ENCODE measurements around the gene PSMB9. TPM values are rescaled to one million over a fixed set of nuclear protein-coding genes. Genes with fewer than 3 reads are reported as not detected.
"Not testable (repeated sequence)": the region's sequence is repeated elsewhere in the genome, so short reads cannot be mapped to it uniquely, and the experiment has no call there.

PSMB9 gene
- 148 TPM for total RNA-seq
- polyA plus RNA-seq: 100 to 1,000 TPM; 503 to 896 (median 615) TPM

DNA sequence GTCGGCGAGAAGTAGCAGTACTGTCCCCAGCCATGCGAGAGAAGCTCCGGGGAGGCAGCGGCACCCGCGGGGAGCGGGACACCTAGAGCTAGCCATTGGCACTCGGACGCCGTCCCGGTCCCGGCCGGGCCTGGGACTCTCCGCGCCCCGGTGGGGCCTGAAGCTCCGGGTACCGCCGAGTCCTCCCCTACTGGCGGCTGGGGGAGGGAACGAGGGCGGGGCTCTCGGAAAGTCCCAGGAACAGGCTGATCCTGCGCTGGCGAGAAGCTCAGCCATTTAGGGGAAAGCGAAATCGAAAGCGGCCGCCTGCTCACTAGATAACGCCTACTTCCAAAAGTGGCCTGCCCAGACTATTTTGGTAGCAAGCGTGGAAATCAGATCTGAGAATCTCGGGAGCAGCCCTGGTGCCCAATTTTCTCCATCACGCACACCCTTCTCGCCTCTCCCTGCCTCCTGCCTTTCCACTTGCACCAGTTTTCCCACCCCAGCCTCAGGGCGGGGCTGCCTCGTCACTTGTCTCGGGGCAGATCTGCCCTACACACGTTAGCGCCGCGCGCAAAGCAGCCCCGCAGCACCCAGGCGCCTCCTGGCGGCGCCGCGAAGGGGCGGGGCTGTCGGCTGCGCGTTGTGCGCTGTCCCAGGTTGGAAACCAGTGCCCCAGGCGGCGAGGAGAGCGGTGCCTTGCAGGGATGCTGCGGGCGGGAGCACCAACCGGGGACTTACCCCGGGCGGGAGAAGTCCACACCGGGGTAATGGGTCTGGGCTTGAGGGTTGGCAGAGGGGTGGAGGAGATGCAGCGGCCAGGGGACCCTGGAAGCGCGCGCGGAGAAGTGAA, at the start of gene PSMB9, which contains the start of gene TAP1:
Gene PSMB9, plus strand, starts transcription at position 652 of the 835 bp plus-strand sequence. Its CDS starts 38 bp downstream, at position 690.
Gene TAP1, minus strand, starts transcription at position 164 of the 835 bp plus-strand sequence. Its CDS starts 68 bp downstream, at position 96.
- Mint-ChIP-seq H3K4me3 (peak within 1 kb of the TSS; percentile 95 to 100 (median 97)), H3K27ac (peak within 1 kb of the TSS; percentile 98 to 100 (median 100)), H3K9me3 (no peaks in the 10 kb centered on the region), H3K4me1 (peaks cover 7 to 82% (median 51%) of the 10 kb centered on the region in 4 donors), H3K27me3 (peaks cover 5% of the 10 kb centered on the region), H3K36me3 (peaks cover 54% of the 10 kb centered on the region)
- H3K4me3 ChIP-seq (ENCODE audit: low read depth, low read length): peak within 1 kb of the TSS; percentile 99
- DNase-seq (peak; percentile 93 to 97 (median 94)), ATAC-seq (ENCODE audit: low read depth in 2 of 2) (peak; percentile 84 to 88)
- H3K9me3 ChIP-seq (ENCODE audit: control insufficient read depth in 2 of 2, low read length in 2 of 2): no peaks in the 10 kb centered on the region
- H3K4me1 ChIP-seq (ENCODE audit: control insufficient read depth, insufficient read depth, low read length, poor library complexity, severe bottlenecking): peaks cover 77% of the 10 kb centered on the region
- H3K36me3 ChIP-seq (ENCODE audit: control insufficient read depth, insufficient read depth, low read length): peaks cover 46% of the 10 kb centered on the region
- no peaks in the 10 kb centered on the region for H3K27me3 ChIP-seq (ENCODE audit: control insufficient read depth, insufficient read depth, low read length)
- H3K27ac ChIP-seq (ENCODE audit: insufficient read depth, low read length, poor library complexity, severe bottlenecking): peak within 1 kb of the TSS; percentile 98

DNA sequence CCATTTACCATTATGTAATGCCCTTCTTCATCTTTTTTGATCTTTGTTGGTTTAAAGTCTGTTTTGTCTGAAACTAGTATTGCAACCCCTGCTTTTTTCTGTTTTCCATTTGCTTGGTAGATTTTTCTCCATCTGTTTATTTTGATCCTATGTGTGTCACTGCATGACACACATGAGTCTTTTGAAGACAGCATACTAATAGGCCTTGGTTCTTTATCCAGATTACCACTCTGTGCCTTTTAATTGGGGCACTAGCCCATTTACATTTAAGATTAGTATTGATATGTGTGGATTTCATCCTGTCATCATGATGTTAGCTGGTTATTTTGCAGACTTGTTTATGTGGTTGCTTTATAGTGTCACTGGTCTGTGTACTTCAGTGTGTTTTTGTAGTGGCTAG, 48.6 kb upstream of the PSMB9 start:
- H3K4me3 ChIP-seq (ENCODE audit: low read depth, low read length); H3K9me3 Mint-ChIP-seq; H3K27ac Mint-ChIP-seq; H3K4me1 Mint-ChIP-seq; DNase-seq; H3K4me3 Mint-ChIP-seq; H3K9me3 ChIP-seq (ENCODE audit: control insufficient read depth in 2 of 2, low read length in 2 of 2); H3K36me3 ChIP-seq (ENCODE audit: control insufficient read depth, insufficient read depth, low read length); H3K36me3 Mint-ChIP-seq; H3K27ac ChIP-seq (ENCODE audit: insufficient read depth, low read length, poor library complexity, severe bottlenecking); H3K4me1 ChIP-seq (ENCODE audit: control insufficient read depth, insufficient read depth, low read length, poor library complexity, severe bottlenecking); ATAC-seq (ENCODE audit: low read depth in 2 of 2): not testable (repeated sequence)
- peaks cover 37% of the 10 kb centered on the region for H3K27me3 ChIP-seq (ENCODE audit: control insufficient read depth, insufficient read depth, low read length)
- peaks cover 58% of the 10 kb centered on the region for H3K27me3 Mint-ChIP-seq

DNA sequence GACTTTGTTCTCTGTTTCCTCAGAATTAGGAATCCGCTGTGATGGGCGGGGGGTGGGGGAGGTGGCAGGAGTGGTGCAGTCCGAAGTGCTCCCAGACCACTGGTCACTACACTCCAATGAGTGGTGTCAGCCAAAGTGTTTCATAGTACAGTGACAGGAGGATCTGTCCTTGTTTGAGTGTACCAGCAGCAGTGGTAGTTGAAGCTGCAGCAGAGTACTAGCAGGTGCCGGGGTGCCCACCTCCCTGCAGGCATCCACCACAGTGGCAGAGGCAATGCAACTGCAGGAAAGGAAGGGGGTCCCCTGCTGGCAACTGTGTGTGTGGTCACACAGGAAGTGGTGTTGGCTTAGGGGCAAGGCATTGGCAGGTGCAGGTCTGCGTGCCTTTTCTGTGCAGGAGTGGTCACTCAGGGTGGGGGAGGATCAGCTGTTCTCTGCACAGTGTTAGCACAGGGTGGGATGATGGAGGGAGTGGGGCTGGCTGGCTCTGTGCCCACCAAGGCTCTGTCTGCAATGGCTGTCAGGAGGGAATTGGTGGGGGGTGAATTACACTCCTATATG, 46.9 kb upstream of the PSMB9 start:
- H3K27me3 Mint-ChIP-seq: peaks cover 45% of the 10 kb centered on the region
- H3K4me3 Mint-ChIP-seq: no peak overlapping the region
- H3K27me3 ChIP-seq (ENCODE audit: control insufficient read depth, insufficient read depth, low read length): peaks cover 24% of the 10 kb centered on the region
- no peak for ATAC-seq (ENCODE audit: low read depth in 2 of 2)
- H3K4me1 Mint-ChIP-seq: no peaks in the 10 kb centered on the region
- H3K27ac Mint-ChIP-seq: no peak overlapping the region
- H3K9me3 ChIP-seq (ENCODE audit: control insufficient read depth in 2 of 2, low read length in 2 of 2): no peaks in the 10 kb centered on the region
- no peak overlapping the region for H3K4me3 ChIP-seq (ENCODE audit: low read depth, low read length)
- peaks cover 0 to 2% (median 0%) of the 10 kb centered on the region in 7 donors for H3K9me3 Mint-ChIP-seq
- H3K27ac ChIP-seq (ENCODE audit: insufficient read depth, low read length, poor library complexity, severe bottlenecking): no peak overlapping the region
- DNase-seq: no peak
- H3K4me1 ChIP-seq (ENCODE audit: control insufficient read depth, insufficient read depth, low read length, poor library complexity, severe bottlenecking): no peaks in the 10 kb centered on the region
- no peaks in the 10 kb centered on the region for H3K36me3 ChIP-seq (ENCODE audit: control insufficient read depth, insufficient read depth, low read length)
- no peaks in the 10 kb centered on the region for H3K36me3 Mint-ChIP-seq

DNA sequence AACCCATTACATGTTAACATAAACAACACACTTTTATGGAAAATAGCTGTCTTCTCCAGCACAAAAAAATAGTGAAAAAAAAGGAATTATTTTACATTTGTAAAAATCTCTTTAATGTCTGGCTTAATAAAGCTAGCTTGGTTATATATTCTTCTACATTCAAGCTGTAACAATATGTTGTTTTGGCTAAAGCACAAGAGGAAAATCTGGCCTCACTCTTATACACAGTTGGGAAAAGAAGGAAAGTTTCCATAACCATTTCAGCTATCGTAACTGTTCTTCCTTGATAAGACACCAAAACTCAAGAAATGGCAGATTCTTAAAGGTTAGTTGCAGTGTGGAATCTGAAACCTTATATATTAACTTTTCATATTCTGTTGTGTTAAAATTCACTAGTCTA, 44.8 kb upstream of the PSMB9 start:
- H3K9me3 ChIP-seq (ENCODE audit: control insufficient read depth in 2 of 2, low read length in 2 of 2): no peaks in the 10 kb centered on the region
- H3K27ac Mint-ChIP-seq: no peak overlapping the region
- peaks cover 24% of the 10 kb centered on the region for H3K27me3 Mint-ChIP-seq
- ATAC-seq (ENCODE audit: low read depth in 2 of 2) (no peak), DNase-seq (no peak)
- H3K9me3 Mint-ChIP-seq: peaks cover 0 to 3% (median 0%) of the 10 kb centered on the region in 7 donors
- no peak overlapping the region for H3K4me3 ChIP-seq (ENCODE audit: low read depth, low read length)
- H3K27me3 ChIP-seq (ENCODE audit: control insufficient read depth, insufficient read depth, low read length): peaks cover 11% of the 10 kb centered on the region
- no peaks in the 10 kb centered on the region for H3K36me3 Mint-ChIP-seq
- no peak overlapping the region for H3K27ac ChIP-seq (ENCODE audit: insufficient read depth, low read length, poor library complexity, severe bottlenecking)
- H3K36me3 ChIP-seq (ENCODE audit: control insufficient read depth, insufficient read depth, low read length): no peaks in the 10 kb centered on the region
- H3K4me1 ChIP-seq (ENCODE audit: control insufficient read depth, insufficient read depth, low read length, poor library complexity, severe bottlenecking): no peaks in the 10 kb centered on the region
- H3K4me3 Mint-ChIP-seq: no peak overlapping the region
- no peaks in the 10 kb centered on the region for H3K4me1 Mint-ChIP-seq

DNA sequence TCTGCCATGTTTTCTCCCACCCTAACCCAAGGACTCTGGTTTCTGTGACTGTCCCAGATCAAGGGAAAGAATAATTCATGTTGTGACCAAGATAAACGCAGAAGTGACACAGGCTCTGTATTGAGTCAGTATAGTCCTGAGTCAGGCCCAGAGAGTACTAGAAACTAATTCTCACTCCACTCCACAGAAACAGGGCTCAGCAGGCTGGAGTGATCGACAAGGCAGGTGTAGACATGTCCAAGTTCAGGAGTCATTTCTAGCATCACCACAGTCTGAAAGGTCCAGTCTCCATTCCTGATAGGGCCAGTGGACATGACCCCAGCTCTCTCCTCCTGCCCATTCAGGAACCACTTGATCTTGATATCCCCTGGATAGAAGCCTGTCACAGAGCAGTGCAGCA, 39.8 kb upstream of the PSMB9 start:
- H3K36me3 ChIP-seq (ENCODE audit: control insufficient read depth, insufficient read depth, low read length): no peaks in the 10 kb centered on the region
- Mint-ChIP-seq H3K36me3 (peaks cover 3% of the 10 kb centered on the region), H3K27ac (no peak overlapping the region), H3K27me3 (peaks cover 8% of the 10 kb centered on the region), H3K9me3 (peaks cover 0 to 1% (median 0%) of the 10 kb centered on the region in 7 donors), H3K4me3 (no peak overlapping the region), H3K4me1 (peaks cover 4 to 10% (median 5%) of the 10 kb centered on the region in 4 donors)
- no peaks in the 10 kb centered on the region for H3K27me3 ChIP-seq (ENCODE audit: control insufficient read depth, insufficient read depth, low read length)
- no peak overlapping the region for H3K4me3 ChIP-seq (ENCODE audit: low read depth, low read length)
- H3K27ac ChIP-seq (ENCODE audit: insufficient read depth, low read length, poor library complexity, severe bottlenecking): no peak overlapping the region
- no peaks in the 10 kb centered on the region for H3K9me3 ChIP-seq (ENCODE audit: control insufficient read depth in 2 of 2, low read length in 2 of 2)
- DNase-seq (no peak), ATAC-seq (ENCODE audit: low read depth in 2 of 2) (no peak)
- H3K4me1 ChIP-seq (ENCODE audit: control insufficient read depth, insufficient read depth, low read length, poor library complexity, severe bottlenecking): no peaks in the 10 kb centered on the region

GRCh38 chr6:32815115-32815514, 38.9 kb upstream of the PSMB9 start:
- Histone ChIP-seq H3K36me3 (ENCODE audit: control insufficient read depth, insufficient read depth, low read length) (no peaks in the 10 kb centered on the region), H3K27ac (ENCODE audit: insufficient read depth, low read length, poor library complexity, severe bottlenecking) (no peak overlapping the region), H3K4me1 (ENCODE audit: control insufficient read depth, insufficient read depth, low read length, poor library complexity, severe bottlenecking) (no peaks in the 10 kb centered on the region), H3K4me3 (ENCODE audit: low read depth, low read length) (no peak overlapping the region), H3K9me3 (ENCODE audit: control insufficient read depth in 2 of 2, low read length in 2 of 2) (no peaks in the 10 kb centered on the region), H3K27me3 (ENCODE audit: control insufficient read depth, insufficient read depth, low read length) (no peaks in the 10 kb centered on the region)
- Mint-ChIP-seq H3K4me3 (no peak overlapping the region), H3K27me3 (peaks cover 8% of the 10 kb centered on the region), H3K27ac (peak overlapping the region in 1 of 3 donors; percentile 11), H3K36me3 (peaks cover 3% of the 10 kb centered on the region), H3K9me3 (peaks cover 0 to 1% (median 0%) of the 10 kb centered on the region in 7 donors), H3K4me1 (peaks cover 4 to 10% (median 5%) of the 10 kb centered on the region in 4 donors)
- DNase-seq: no peak
- no peak for ATAC-seq (ENCODE audit: low read depth in 2 of 2)

DNA sequence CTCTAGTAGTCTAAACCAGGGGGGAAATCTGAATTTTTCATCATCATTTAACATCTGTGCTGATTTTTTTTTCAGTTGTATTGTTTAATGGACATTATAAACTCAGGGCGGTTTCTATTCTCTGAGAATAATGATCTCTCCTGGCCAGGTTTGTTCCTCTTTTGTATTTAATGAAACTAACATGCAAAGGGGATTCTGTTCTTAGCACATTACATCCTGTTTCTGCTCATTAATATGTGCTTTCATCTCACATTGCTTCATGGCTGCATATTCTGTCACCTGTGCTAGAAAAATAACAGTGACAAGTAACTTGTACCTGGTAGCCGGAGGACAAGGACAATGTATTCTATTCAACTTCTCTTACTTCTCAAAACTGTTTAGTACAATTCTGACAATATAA, 38.0 kb upstream of the PSMB9 start:
- ATAC-seq (ENCODE audit: low read depth in 2 of 2): peak in 1 of 2 donors; percentile 43
- Mint-ChIP-seq H3K4me1 (peaks cover 4 to 10% (median 6%) of the 10 kb centered on the region in 4 donors), H3K27ac (no peak overlapping the region), H3K27me3 (peaks cover 4% of the 10 kb centered on the region), H3K36me3 (peaks cover 3% of the 10 kb centered on the region), H3K9me3 (peaks cover 0 to 1% (median 0%) of the 10 kb centered on the region in 7 donors), H3K4me3 (no peak overlapping the region)
- no peaks in the 10 kb centered on the region for H3K9me3 ChIP-seq (ENCODE audit: control insufficient read depth in 2 of 2, low read length in 2 of 2)
- H3K4me3 ChIP-seq (ENCODE audit: low read depth, low read length): no peak overlapping the region
- no peak for DNase-seq
- H3K4me1 ChIP-seq (ENCODE audit: control insufficient read depth, insufficient read depth, low read length, poor library complexity, severe bottlenecking): no peaks in the 10 kb centered on the region
- H3K36me3 ChIP-seq (ENCODE audit: control insufficient read depth, insufficient read depth, low read length): no peaks in the 10 kb centered on the region
- no peak overlapping the region for H3K27ac ChIP-seq (ENCODE audit: insufficient read depth, low read length, poor library complexity, severe bottlenecking)
- no peaks in the 10 kb centered on the region for H3K27me3 ChIP-seq (ENCODE audit: control insufficient read depth, insufficient read depth, low read length)
